Prostate gland (tissue), 2 donors: ENCODE measurements around the gene FAM200A.

Experiments used
- CTCF ChIP-seq, 4 experiments: fragments of 200-600 bp in 2 of 4; fragments of 450-650 bp in 2 of 4; sonication (generic) in 2 of 4; IDR thresholded peaks; 1 replicate in 3 of 4; 2 replicates in 1 of 4; pipeline ENCODE4 v1.5.1; 2016 to 2019; ENCODE audit warnings: antibody characterized with exemption in 4 of 4, mild to moderate bottlenecking in 2 of 4, moderate library complexity in 2 of 4
- POLR2AphosphoS5 ChIP-seq: sonication (generic); formaldehyde crosslinking; IDR thresholded peaks from one replicate; pipeline ENCODE4 v1.6.1; 2017; ENCODE audit warnings: antibody characterized with exemption

- no peak for TF ChIP-seq POLR2AphosphoS5
- TF ChIP-seq CTCF (IDR thresholded peaks at IDR 0.05): no peak
Observed at GRCh38 chr7:99535667-99536066, 16.2 kb downstream of the FAM200A start.
